H9 (cell line): ENCODE data around the gene FGFBP2. TPM values are rescaled to one million over a fixed set of nuclear protein-coding genes. Genes with fewer than 3 reads are reported as not detected.

Experiments used
- DNase-seq: peaks from one replicate; pipeline ENCODE4 v3.0.0-alpha.2; 2017
- H2AFZ ChIP-seq: one replicate; pipeline ENCODE4 v1.6.1; 2013; ENCODE audit warnings: mild to moderate bottlenecking, low read length, control low read depth, moderate library complexity
- H2AK5ac ChIP-seq: 2 replicates; pipeline ENCODE4 v1.6.1; 2013; ENCODE audit warnings: low read length, control low read depth, mixed read lengths; ENCODE audit not compliant: insufficient read length
- H2BK120ac ChIP-seq: one replicate; pipeline ENCODE4 v1.6.1; 2013; ENCODE audit warnings: low read depth, mild to moderate bottlenecking, low read length, control low read depth, inconsistent platforms; ENCODE audit not compliant: poor library complexity, severe bottlenecking
- H2BK12ac ChIP-seq: 2 replicates; pipeline ENCODE4 v1.6.1; 2013; ENCODE audit warnings: low read length, control low read depth, mixed read lengths, low read depth; ENCODE audit not compliant: insufficient read length
- H2BK15ac ChIP-seq: 2 replicates; pipeline ENCODE4 v1.6.1; 2013; ENCODE audit warnings: low read depth, low read length, control low read depth
- H2BK20ac ChIP-seq: one replicate; pipeline ENCODE4 v1.6.1; 2013; ENCODE audit warnings: low read depth, mild to moderate bottlenecking, low read length, control low read depth, inconsistent platforms; ENCODE audit not compliant: poor library complexity, severe bottlenecking
- H2BK5ac ChIP-seq: 2 replicates; pipeline ENCODE4 v1.6.1; 2013; ENCODE audit warnings: low read length, control low read depth, mixed read lengths; ENCODE audit not compliant: insufficient read length
- H3K14ac ChIP-seq: 2 replicates; pipeline ENCODE4 v1.6.1; 2013; ENCODE audit warnings: low read length, control low read depth; ENCODE audit not compliant: insufficient read depth
- H3K18ac ChIP-seq: 2 replicates; pipeline ENCODE4 v1.6.1; 2013; ENCODE audit warnings: low read depth, mild to moderate bottlenecking, mixed read lengths, low read length, control low read depth; ENCODE audit not compliant: insufficient read length
- H3K23ac ChIP-seq: 2 replicates; pipeline ENCODE4 v1.6.1; 2013; ENCODE audit warnings: low read length, control low read depth, mixed read lengths, low read depth; ENCODE audit not compliant: insufficient read length
- H3K23me2 ChIP-seq: 2 replicates; pipeline ENCODE4 v1.6.1; 2013; ENCODE audit warnings: low read depth, mild to moderate bottlenecking, mixed read lengths, low read length, control low read depth; ENCODE audit not compliant: insufficient read length, poor library complexity, severe bottlenecking
- H3K27ac ChIP-seq: 2 replicates; pipeline ENCODE4 v1.5.1; 2013; ENCODE audit warnings: low read length, control low read depth, mixed read lengths, low read depth; ENCODE audit not compliant: insufficient read length
- H3K27me3 ChIP-seq: 2 replicates; pipeline ENCODE4 v1.6.1; 2013; ENCODE audit warnings: low read length, control low read depth, inconsistent platforms; ENCODE audit not compliant: insufficient read depth
- H3K4ac ChIP-seq: 2 replicates; pipeline ENCODE4 v1.6.1; 2013; ENCODE audit warnings: low read depth, mild to moderate bottlenecking, control low read depth, inconsistent platforms, low read length, moderate library complexity
- H3K4me1 ChIP-seq: 2 replicates; pipeline ENCODE4 v1.6.1; 2013; ENCODE audit warnings: low read length, control low read depth, inconsistent platforms; ENCODE audit not compliant: insufficient read depth
- H3K4me2 ChIP-seq: 2 replicates; pipeline ENCODE4 v1.6.1; 2013; ENCODE audit warnings: low read length, control low read depth, mixed read lengths; ENCODE audit not compliant: insufficient read length, insufficient read depth
- H3K56ac ChIP-seq: 2 replicates; pipeline ENCODE4 v1.6.1; 2013; ENCODE audit warnings: low read depth, mild to moderate bottlenecking, mixed read lengths, low read length, control low read depth; ENCODE audit not compliant: insufficient read length
- H3K79me1 ChIP-seq: 2 replicates; pipeline ENCODE4 v1.6.1; 2013; ENCODE audit warnings: low read depth, mild to moderate bottlenecking, moderate library complexity, low read length, control low read depth, inconsistent platforms; ENCODE audit not compliant: insufficient read depth, poor library complexity, severe bottlenecking
- H3K79me2 ChIP-seq: 2 replicates; pipeline ENCODE4 v1.6.1; 2013; ENCODE audit warnings: low read length, control low read depth, inconsistent platforms; ENCODE audit not compliant: insufficient read depth
- H3K9ac ChIP-seq: 2 replicates; pipeline ENCODE4 v1.6.1; 2013; ENCODE audit warnings: low read length, control low read depth, mixed read lengths; ENCODE audit not compliant: insufficient read length; ENCODE audit errors: extremely low read depth
- H3K9me3 ChIP-seq: one replicate; pipeline ENCODE4 v1.6.1; 2013; ENCODE audit warnings: low read depth, low read length, inconsistent platforms; ENCODE audit not compliant: control insufficient read depth
- H3T11ph ChIP-seq: one replicate; pipeline ENCODE4 v1.6.1; 2013; ENCODE audit warnings: mild to moderate bottlenecking, low read length, control low read depth, inconsistent platforms
- H4K20me1 ChIP-seq: one replicate; pipeline ENCODE4 v1.6.1; 2013; ENCODE audit not compliant: control insufficient read depth, insufficient read length, insufficient read depth
- H4K5ac ChIP-seq: 2 replicates; pipeline ENCODE4 v1.6.1; 2013; ENCODE audit warnings: low read depth, mild to moderate bottlenecking, mixed read lengths, low read length, control low read depth; ENCODE audit not compliant: insufficient read length
- H4K8ac ChIP-seq: replicated peaks from 2 replicates; pipeline ENCODE4 v1.6.1; 2013; ENCODE audit warnings: low read length, control low read depth, mixed read lengths, low read depth; ENCODE audit not compliant: insufficient read length
- H4K91ac ChIP-seq: 2 replicates; pipeline ENCODE4 v1.6.1; 2013; ENCODE audit warnings: low read depth, mild to moderate bottlenecking, moderate library complexity, mixed read lengths, low read length, control low read depth; ENCODE audit not compliant: insufficient read length
- H3K27ac Mint-ChIP-seq, 3 experiments: 2 replicates in 2 of 3; 3 replicates in 1 of 3; pipeline ENCODE4 v1.8.0; 2020 to 2021; ENCODE audit warnings: mixed read lengths in 3 of 3, mild to moderate bottlenecking in 1 of 3, moderate library complexity in 1 of 3
- H3K27me3 Mint-ChIP-seq: 2 replicates; pipeline ENCODE4 v1.8.0; 2021; ENCODE audit warnings: low read depth, mild to moderate bottlenecking, moderate library complexity, mixed read lengths
- H3K36me3 Mint-ChIP-seq, 3 experiments: 2 replicates in 2 of 3; 3 replicates in 1 of 3; pipeline ENCODE4 v1.8.0; 2020 to 2021; ENCODE audit warnings: low read depth in 3 of 3, mixed read lengths in 3 of 3; ENCODE audit not compliant: insufficient read depth in 1 of 3
- H3K4me1 Mint-ChIP-seq, 2 experiments: 2 replicates each; pipeline ENCODE4 v1.8.0; 2020; ENCODE audit warnings: mixed read lengths in 2 of 2
- H3K4me3 Mint-ChIP-seq, 2 experiments: 2 replicates in 1 of 2; 3 replicates in 1 of 2; pipeline ENCODE4 v1.8.0; 2020 to 2021; ENCODE audit warnings: mild to moderate bottlenecking in 2 of 2, mixed read lengths in 2 of 2, moderate library complexity in 1 of 2
- H3K9me3 Mint-ChIP-seq, 2 experiments: 2 replicates in 1 of 2; 3 replicates in 1 of 2; pipeline ENCODE4 v1.8.0; 2020; ENCODE audit warnings: mild to moderate bottlenecking in 2 of 2, mixed read lengths in 2 of 2, moderate library complexity in 1 of 2
- WGBS: extraction: QIAGEN DNeasy Blood & Tissue Kit; methylation state at CpG from one replicate; pipeline ENCODE4 v1.1.7; 2013; ENCODE audit warnings: missing lambda C conversion rate, low lambda C conversion rate, mixed read lengths; ENCODE audit not compliant: insufficient read length; ENCODE audit errors: extremely low coverage; 5-methylcytosine and 5-hydroxymethylcytosine counted together
- total RNA-seq: library from RNA; stranded (reverse); gene quantifications from 2 replicates; pipeline ENCODE4 v1.2.1, GENCODE V29; 2021
- TF ChIP-seq, protein P1 (sequence below): fragments of 200-600 bp; sonication (generic); conservative IDR thresholded peaks from 3 replicates; pipeline ENCODE4 v1.8.0; 2021; ENCODE audit warnings: antibody characterized with exemption, mild to moderate bottlenecking

FGFBP2 gene
- total RNA-seq, 1 experiment from 2014 or later = not detected

DNA sequence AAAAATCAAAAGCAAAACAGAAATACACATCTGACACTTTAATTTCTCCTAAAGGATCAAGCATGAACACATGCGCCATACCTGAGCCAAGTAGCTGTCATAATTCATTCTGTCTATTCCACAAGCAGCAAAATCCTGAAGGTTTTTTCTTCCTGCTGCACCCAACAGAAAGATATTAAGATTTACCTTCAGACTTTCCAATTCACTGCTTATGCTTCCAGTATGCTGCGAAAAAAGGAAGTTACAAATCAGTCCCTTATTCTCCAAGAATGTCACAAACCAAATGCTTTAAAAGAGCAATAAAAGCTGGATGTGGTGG lies 29.2 kb upstream of the FGFBP2 start:
- no peaks in the 10 kb centered on the region for H3K79me2 ChIP-seq
- no peak for DNase-seq
- H2BK5ac ChIP-seq = no peak overlapping the region
- WGBS = no CpG with 5 or more reads among the region's 2 CpGs
- H2AFZ ChIP-seq = no peak overlapping the region
- H3K9me3 ChIP-seq = no peaks in the 10 kb centered on the region
- no peaks in the 10 kb centered on the region for H3K79me1 ChIP-seq
- Mint-ChIP-seq H3K4me3 (no peak overlapping the region), H3K27ac (no peak overlapping the region), H3K27me3 (no peaks in the 10 kb centered on the region), H3K9me3 (no peaks in the 10 kb centered on the region), H3K4me1 (no peaks in the 10 kb centered on the region), H3K36me3 (peaks cover 35 to 71% (median 61%) of the 10 kb centered on the region in 3 experiments; a peak in 6 of 7 replicates)
- H2BK120ac ChIP-seq = no peak overlapping the region
- H3K14ac ChIP-seq = no peak overlapping the region
- no peak overlapping the region for H3K27ac ChIP-seq
- no peak overlapping the region for H3K18ac ChIP-seq
- H2AK5ac ChIP-seq = no peak overlapping the region
- H3K23ac ChIP-seq = no peak overlapping the region
- no peaks in the 10 kb centered on the region for H3K27me3 ChIP-seq
- H3K4me2 ChIP-seq = no peak overlapping the region
- no peak overlapping the region for H2BK20ac ChIP-seq
- no peaks in the 10 kb centered on the region for H3K4me1 ChIP-seq
- H3K23me2 ChIP-seq = no peaks in the 10 kb centered on the region
- no peak overlapping the region for H2BK12ac ChIP-seq
- no peak overlapping the region for H3T11ph ChIP-seq
- no peak overlapping the region for H4K5ac ChIP-seq
- TF ChIP-seq, protein P1, sequence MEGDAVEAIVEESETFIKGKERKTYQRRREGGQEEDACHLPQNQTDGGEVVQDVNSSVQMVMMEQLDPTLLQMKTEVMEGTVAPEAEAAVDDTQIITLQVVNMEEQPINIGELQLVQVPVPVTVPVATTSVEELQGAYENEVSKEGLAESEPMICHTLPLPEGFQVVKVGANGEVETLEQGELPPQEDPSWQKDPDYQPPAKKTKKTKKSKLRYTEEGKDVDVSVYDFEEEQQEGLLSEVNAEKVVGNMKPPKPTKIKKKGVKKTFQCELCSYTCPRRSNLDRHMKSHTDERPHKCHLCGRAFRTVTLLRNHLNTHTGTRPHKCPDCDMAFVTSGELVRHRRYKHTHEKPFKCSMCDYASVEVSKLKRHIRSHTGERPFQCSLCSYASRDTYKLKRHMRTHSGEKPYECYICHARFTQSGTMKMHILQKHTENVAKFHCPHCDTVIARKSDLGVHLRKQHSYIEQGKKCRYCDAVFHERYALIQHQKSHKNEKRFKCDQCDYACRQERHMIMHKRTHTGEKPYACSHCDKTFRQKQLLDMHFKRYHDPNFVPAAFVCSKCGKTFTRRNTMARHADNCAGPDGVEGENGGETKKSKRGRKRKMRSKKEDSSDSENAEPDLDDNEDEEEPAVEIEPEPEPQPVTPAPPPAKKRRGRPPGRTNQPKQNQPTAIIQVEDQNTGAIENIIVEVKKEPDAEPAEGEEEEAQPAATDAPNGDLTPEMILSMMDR = no peak
- no peak overlapping the region for H4K91ac ChIP-seq
- no peaks in the 10 kb centered on the region for H4K20me1 ChIP-seq
- H3K56ac ChIP-seq = no peak overlapping the region
- no peak overlapping the region for H2BK15ac ChIP-seq
- no peak overlapping the region for H4K8ac ChIP-seq
- H3K9ac ChIP-seq = no peak overlapping the region
- H3K4ac ChIP-seq = no peak overlapping the region
